CD8-positive, alpha-beta memory T cell (primary cell): ENCODE results near the gene MTM1. TPM values are rescaled to one million over a fixed set of nuclear protein-coding genes. Genes with fewer than 3 reads are reported as not detected.
A peak's percentile ranks its signal among the peaks of the same experiment; 100 is the strongest.

ENCODE experiments used
- CTCF ChIA-PET: fragments of 350-600 bp; sonication (Branson Sonifier 250); formaldehyde crosslinking; loops from one replicate; lab custom pipeline; 2021; ENCODE audit warnings: antibody characterized with exemption; lab: Charles Lee
- POLR2A ChIA-PET: fragments of 350-600 bp; sonication (Branson Sonifier 250); formaldehyde crosslinking; loops from one replicate; lab custom pipeline; 2021; ENCODE audit warnings: antibody characterized with exemption; lab: Charles Lee
- DNase-seq, 5 donors: peaks; one replicate each; pipeline versions ENCODE4 v3.0.0 to v3.0.0-alpha.2; 2020 to 2022; ENCODE audit warnings: mixed read lengths in 1 of 5
- H3K27ac ChIP-seq: one replicate; pipeline ENCODE4 v1.7.0; 2013; ENCODE audit warnings: low read depth, mild to moderate bottlenecking, low read length, moderate library complexity
- H3K27me3 ChIP-seq: 2 replicates; pipeline ENCODE4 v1.7.0; 2013; ENCODE audit warnings: low read length, mild to moderate bottlenecking; ENCODE audit not compliant: insufficient read depth, poor library complexity, severe bottlenecking
- H3K36me3 ChIP-seq: 2 replicates; pipeline ENCODE4 v1.7.0; 2013; ENCODE audit warnings: mild to moderate bottlenecking, low read length, moderate library complexity; ENCODE audit not compliant: insufficient read depth
- H3K4me1 ChIP-seq: 2 replicates; pipeline ENCODE4 v1.7.0; 2013; ENCODE audit warnings: mild to moderate bottlenecking, low read length, moderate library complexity; ENCODE audit not compliant: insufficient read depth
- H3K4me3 ChIP-seq: 2 replicates; pipeline ENCODE4 v1.7.0; 2013; ENCODE audit warnings: mild to moderate bottlenecking, low read length
- H3K9me3 ChIP-seq: 2 replicates; pipeline ENCODE4 v1.7.0; 2013; ENCODE audit warnings: mild to moderate bottlenecking, low read length
- H3K27ac Mint-ChIP-seq, 8 donors: one replicate each; pipeline ENCODE4 v1.8.0; 2020 to 2021; ENCODE audit warnings: mixed read lengths in 8 of 8, mild to moderate bottlenecking in 6 of 8, inconsistent platforms in 3 of 8, moderate library complexity in 3 of 8
- H3K27me3 Mint-ChIP-seq, 2 donors: one replicate each; pipeline ENCODE4 v1.8.0; 2020 to 2021; ENCODE audit warnings: mixed read lengths in 2 of 2, mild to moderate bottlenecking in 1 of 2, moderate library complexity in 1 of 2
- H3K36me3 Mint-ChIP-seq, 3 donors: one replicate each; pipeline ENCODE4 v1.8.0; 2020 to 2021; ENCODE audit warnings: mixed read lengths in 3 of 3, inconsistent platforms in 1 of 3, mild to moderate bottlenecking in 1 of 3
- H3K4me1 Mint-ChIP-seq, 3 donors: one replicate each; pipeline ENCODE4 v1.8.0; 2020 to 2021; ENCODE audit warnings: mixed read lengths in 3 of 3, inconsistent platforms in 1 of 3, mild to moderate bottlenecking in 1 of 3
- H3K4me3 Mint-ChIP-seq, 7 donors: one replicate each; pipeline ENCODE4 v1.8.0; 2020 to 2021; ENCODE audit warnings: mixed read lengths in 7 of 7, mild to moderate bottlenecking in 6 of 7, moderate library complexity in 4 of 7, inconsistent platforms in 2 of 7
- H3K9me3 Mint-ChIP-seq, 5 donors: one replicate each; pipeline ENCODE4 v1.8.0; 2020 to 2022; ENCODE audit warnings: mixed read lengths in 5 of 5, mild to moderate bottlenecking in 3 of 5, moderate library complexity in 2 of 5, inconsistent platforms in 1 of 5
- polyA plus RNA-seq: library from polyadenylated mRNA; unstranded; fragments of 300-500 nt; fragmentation: Illumina TruSeq; gene quantifications from one replicate; pipeline ENCODE4 v1.2.3, GENCODE V29; 2021
- total RNA-seq, 2 experiments: library from RNA; stranded (reverse); gene quantifications; one replicate each; pipeline ENCODE4 v1.2.3, GENCODE V29; 2021

MTM1 gene
- 10 to 100 TPM; 16.6 to 19.5 TPM for total RNA-seq
- 13.6 TPM for polyA plus RNA-seq

DNA sequence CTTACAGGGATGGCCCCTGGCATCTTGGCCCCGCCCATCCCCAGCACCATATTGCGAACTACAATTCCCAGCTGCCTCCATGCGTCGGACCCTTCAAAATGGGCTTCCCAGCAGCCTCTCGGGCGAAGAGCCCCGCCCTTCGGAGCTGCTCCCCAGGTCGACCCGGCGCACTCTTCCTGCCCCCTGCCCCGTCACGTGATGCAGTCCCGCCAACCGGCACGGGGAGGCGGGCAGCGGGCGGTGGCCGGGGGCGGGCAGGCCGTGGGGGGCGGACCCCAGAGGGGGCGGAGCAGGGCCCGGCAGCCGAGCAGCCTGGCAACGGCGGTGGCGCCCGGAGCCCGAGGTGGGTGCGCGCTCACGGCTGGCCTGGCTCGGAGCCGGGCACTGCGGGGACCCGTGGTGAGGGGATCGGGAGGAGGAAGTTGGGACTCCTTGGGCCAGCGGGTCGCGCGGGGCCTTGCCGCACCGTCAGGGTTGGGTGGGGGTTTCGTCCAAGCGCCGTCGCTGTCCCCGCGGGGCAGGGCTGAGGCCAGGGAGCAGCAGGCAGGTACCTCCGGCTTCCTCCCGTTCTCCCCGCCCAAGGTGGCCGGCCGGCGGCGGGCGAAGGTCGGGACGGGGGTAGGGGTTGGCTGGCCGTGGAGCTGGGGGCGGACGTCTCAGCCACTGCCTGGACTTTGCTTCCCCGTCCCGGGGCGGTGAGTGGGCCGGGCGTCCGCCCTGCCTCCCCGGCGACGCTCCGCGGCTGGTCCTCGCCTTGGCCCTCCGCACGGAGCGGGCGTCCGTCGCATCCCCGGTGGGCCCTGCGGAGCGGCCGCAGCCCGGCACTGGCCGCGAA lies at the start of gene MTM1:
Gene MTM1, plus strand, starts transcription at position 302 of the 835 bp plus-strand sequence. CDS start 23,994 bp downstream, outside the sequence.
- DNase-seq, result peak; percentile 81 to 94 (median 90)
- peak within 1 kb of the TSS; percentile 66 for H3K4me3 ChIP-seq
- Mint-ChIP-seq H3K27ac (peak within 1 kb of the TSS; percentile 78 to 93 (median 86)), H3K4me3 (peak within 1 kb of the TSS; percentile 85 to 93 (median 89)), H3K36me3 (peaks cover 0 to 2% (median 0%) of the 10 kb centered on the region in 3 donors), H3K27me3 (peaks cover 0 to 2% of the 10 kb centered on the region in 2 donors), H3K9me3 (peaks cover 0 to 3% (median 0%) of the 10 kb centered on the region in 5 donors), H3K4me1 (peaks cover 41 to 49% (median 42%) of the 10 kb centered on the region in 3 donors)
- POLR2A ChIA-PET, result interaction anchor here (1.0 to 2.2 kb wide), 7 partner anchors 21 to 629 kb away, joined by 3 to 11 read pairs (median 4); partner anchors contain the start of genes EOLA2, MAMLD1 and MTMR1
- H3K27ac ChIP-seq, result peak within 1 kb of the TSS; percentile 69
- H3K27me3 ChIP-seq, result no peaks in the 10 kb centered on the region
- peaks cover 40% of the 10 kb centered on the region for H3K4me1 ChIP-seq
- no peaks in the 10 kb centered on the region for H3K9me3 ChIP-seq
- no peaks in the 10 kb centered on the region for H3K36me3 ChIP-seq
- CTCF ChIA-PET, result interaction anchor here (1.0 to 1.5 kb wide), 4 partner anchors 14 to 23 kb away, joined by 3 read pairs; no protein-coding TSS in a partner anchor

DNA sequence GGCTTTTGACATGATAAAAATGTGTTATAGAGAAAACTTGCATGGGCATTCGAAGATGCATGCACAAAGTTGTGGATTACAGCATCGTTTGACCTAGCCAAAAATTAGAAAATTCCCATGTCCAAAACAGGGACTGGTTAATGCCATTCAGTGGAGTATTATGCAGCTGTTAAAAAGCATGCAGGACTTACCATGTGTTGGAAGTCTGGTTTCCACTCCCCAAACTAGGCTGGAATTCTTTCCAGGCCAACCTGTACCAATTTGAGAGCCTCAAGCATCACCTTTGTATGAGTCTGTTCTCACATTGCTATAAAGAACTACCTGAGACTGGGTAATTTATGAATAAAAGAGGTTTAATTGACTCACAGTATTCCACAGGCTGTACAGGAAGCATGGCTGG lies 45.9 kb upstream of the MTM1 start:
- ChIA-PET POLR2A (no interaction called here), CTCF (no interaction called here)
- Mint-ChIP-seq H3K27ac (no peak overlapping the region), H3K9me3 (no peaks in the 10 kb centered on the region), H3K4me1 (no peaks in the 10 kb centered on the region), H3K36me3 (no peaks in the 10 kb centered on the region), H3K27me3 (peaks cover 0 to 6% of the 10 kb centered on the region in 2 donors), H3K4me3 (no peak overlapping the region)
- Histone ChIP-seq H3K4me1 (no peaks in the 10 kb centered on the region), H3K27me3 (no peaks in the 10 kb centered on the region), H3K36me3 (no peaks in the 10 kb centered on the region), H3K4me3 (no peak overlapping the region), H3K9me3 (no peaks in the 10 kb centered on the region), H3K27ac (no peak overlapping the region)
- DNase-seq, result no peak

DNA sequence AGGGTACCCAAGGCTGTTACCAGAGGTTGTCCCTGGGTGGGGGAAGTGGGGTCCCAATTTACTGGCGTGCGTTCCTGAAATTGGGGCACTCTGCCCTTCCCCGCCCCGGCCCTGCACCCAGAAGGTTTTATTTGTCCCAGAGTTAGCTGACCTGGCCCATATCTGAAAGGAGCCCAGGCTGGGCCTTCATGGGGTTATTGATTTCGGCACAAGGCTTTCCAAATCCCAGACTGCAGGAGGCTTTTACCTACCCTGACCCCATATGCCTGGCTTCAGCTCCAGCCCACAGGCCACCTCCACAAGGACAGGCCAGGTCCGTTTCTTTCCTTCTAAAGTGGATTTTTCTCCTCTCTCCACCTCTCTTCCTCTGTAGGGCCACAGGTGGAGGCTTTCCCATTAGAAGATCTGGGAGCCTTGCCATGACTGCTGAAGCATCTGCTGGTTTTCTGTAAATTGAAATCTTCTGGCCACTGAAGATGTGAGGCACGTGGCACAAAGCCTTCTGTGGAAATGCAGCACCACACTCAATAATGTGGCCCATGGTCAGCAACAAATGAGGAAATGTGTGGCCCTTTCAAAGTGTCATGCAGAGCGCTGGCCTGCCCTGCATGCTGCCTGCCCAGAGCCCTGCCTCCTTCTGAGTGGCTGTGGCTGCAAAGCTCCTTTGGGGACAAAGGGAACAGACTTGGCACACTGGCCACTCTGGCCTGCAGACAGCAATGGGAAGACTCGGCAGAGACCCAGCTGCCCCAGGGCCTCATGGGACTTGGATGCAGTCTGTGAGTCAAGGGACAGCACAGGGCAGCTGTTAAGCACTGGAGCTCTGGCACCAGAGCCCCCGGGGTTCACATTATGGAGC lies 43.1 kb upstream of the MTM1 start:
- no peaks in the 10 kb centered on the region for H3K4me1 Mint-ChIP-seq
- H3K4me1 ChIP-seq, result no peaks in the 10 kb centered on the region
- no peak overlapping the region for H3K27ac ChIP-seq
- H3K9me3 Mint-ChIP-seq, result no peaks in the 10 kb centered on the region
- H3K27me3 ChIP-seq, result no peaks in the 10 kb centered on the region
- H3K36me3 Mint-ChIP-seq, result no peaks in the 10 kb centered on the region
- POLR2A ChIA-PET, result no interaction called here
- H3K4me3 Mint-ChIP-seq, result no peak overlapping the region
- H3K27ac Mint-ChIP-seq, result no peak overlapping the region
- H3K9me3 ChIP-seq, result no peaks in the 10 kb centered on the region
- peaks cover 0 to 6% of the 10 kb centered on the region in 2 donors for H3K27me3 Mint-ChIP-seq
- CTCF ChIA-PET, result no interaction called here
- DNase-seq, result no peak
- no peaks in the 10 kb centered on the region for H3K36me3 ChIP-seq
- no peak overlapping the region for H3K4me3 ChIP-seq

DNA sequence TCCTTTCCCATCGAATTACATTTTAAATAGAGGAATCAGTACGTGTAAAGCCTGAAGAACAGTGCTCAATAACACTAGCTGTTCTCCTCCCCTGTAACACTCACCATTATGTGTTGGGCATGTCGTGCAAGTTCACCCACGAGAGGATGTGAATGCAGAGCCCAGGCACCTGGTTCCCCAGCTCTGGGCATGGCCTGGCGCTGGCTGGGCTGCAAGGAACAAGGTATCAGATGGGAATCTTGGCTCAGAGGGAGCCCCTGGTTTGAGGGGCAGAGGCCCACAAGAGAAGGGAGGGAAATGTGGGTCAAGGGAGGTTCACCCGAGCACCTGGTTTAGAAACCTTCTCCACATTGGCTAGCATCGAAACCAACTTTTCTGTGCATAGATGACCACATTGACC lies 41.7 kb upstream of the MTM1 start:
- CTCF ChIA-PET, result no interaction called here
- Mint-ChIP-seq H3K36me3 (no peaks in the 10 kb centered on the region), H3K4me1 (no peaks in the 10 kb centered on the region), H3K4me3 (no peak overlapping the region), H3K27me3 (peaks cover 0 to 7% of the 10 kb centered on the region in 2 donors), H3K9me3 (no peaks in the 10 kb centered on the region), H3K27ac (no peak overlapping the region)
- Histone ChIP-seq H3K36me3 (no peaks in the 10 kb centered on the region), H3K4me3 (no peak overlapping the region), H3K27ac (no peak overlapping the region), H3K4me1 (no peaks in the 10 kb centered on the region), H3K9me3 (no peaks in the 10 kb centered on the region), H3K27me3 (no peaks in the 10 kb centered on the region)
- no peak for DNase-seq
- POLR2A ChIA-PET, result no interaction called here

DNA sequence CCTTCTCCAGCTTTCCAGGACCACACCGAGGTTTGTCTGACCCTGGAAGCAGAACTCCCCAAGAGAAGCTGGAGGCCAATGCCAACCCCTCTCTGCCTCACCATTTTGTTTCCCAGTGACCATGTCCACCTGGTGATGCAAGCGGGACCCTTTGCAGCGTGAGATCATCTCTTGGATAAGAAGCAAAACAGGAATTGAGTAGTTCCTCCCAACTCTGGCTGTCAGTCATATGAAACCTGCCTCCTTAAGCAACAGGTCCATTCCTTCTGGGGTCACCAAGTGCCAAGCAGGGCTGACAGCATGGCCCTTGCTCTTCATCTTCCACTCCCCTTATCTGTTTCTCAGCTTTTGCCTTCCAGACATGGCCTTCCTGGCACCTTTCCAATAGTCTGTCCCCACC lies 41.3 kb upstream of the MTM1 start:
- ChIA-PET POLR2A (no interaction called here), CTCF (no interaction called here)
- no peaks in the 10 kb centered on the region for H3K9me3 ChIP-seq

DNA sequence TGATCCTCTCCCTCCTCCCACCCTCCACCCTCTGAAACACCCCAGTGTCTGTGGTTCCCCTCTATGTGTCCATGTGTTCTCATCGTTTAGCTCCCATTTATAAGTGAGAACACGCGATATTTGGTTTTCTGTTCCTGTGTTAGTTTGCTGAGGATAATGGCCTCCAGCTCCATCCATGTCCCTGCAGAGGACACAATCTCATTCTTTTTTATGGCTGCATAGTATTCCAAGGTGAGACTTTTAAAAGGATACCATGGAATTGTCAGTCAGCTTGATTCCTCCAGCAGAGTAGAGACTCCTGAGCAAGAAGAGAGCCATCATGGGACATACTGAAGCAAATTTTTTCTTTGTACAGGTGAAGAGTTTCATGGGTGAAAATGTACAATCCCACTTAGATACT lies 38.8 kb upstream of the MTM1 start:
- Mint-ChIP-seq H3K4me3 (no peak overlapping the region), H3K4me1 (no peaks in the 10 kb centered on the region), H3K9me3 (peaks cover 0 to 2% (median 2%) of the 10 kb centered on the region in 5 donors), H3K27me3 (peaks cover 0 to 7% of the 10 kb centered on the region in 2 donors), H3K27ac (no peak overlapping the region), H3K36me3 (no peaks in the 10 kb centered on the region)
- POLR2A ChIA-PET, result no interaction called here
- Histone ChIP-seq H3K4me3 (no peak overlapping the region), H3K27ac (no peak overlapping the region), H3K36me3 (no peaks in the 10 kb centered on the region), H3K4me1 (no peaks in the 10 kb centered on the region), H3K27me3 (no peaks in the 10 kb centered on the region), H3K9me3 (no peaks in the 10 kb centered on the region)
- DNase-seq, result no peak
- CTCF ChIA-PET, result no interaction called here

More for the DNA sequence above, 41.3 kb upstream of the MTM1 start:
- Histone ChIP-seq H3K4me3 (no peak overlapping the region), H3K27ac (no peak overlapping the region), H3K27me3 (no peaks in the 10 kb centered on the region), H3K4me1 (no peaks in the 10 kb centered on the region), H3K36me3 (no peaks in the 10 kb centered on the region)
- no peaks in the 10 kb centered on the region for H3K4me1 Mint-ChIP-seq
- H3K4me3 Mint-ChIP-seq, result no peak overlapping the region
- no peak overlapping the region for H3K27ac Mint-ChIP-seq
- peaks cover 0 to 7% of the 10 kb centered on the region in 2 donors for H3K27me3 Mint-ChIP-seq
- H3K9me3 Mint-ChIP-seq, result no peaks in the 10 kb centered on the region
- no peaks in the 10 kb centered on the region for H3K36me3 Mint-ChIP-seq
- DNase-seq, result no peak

DNA sequence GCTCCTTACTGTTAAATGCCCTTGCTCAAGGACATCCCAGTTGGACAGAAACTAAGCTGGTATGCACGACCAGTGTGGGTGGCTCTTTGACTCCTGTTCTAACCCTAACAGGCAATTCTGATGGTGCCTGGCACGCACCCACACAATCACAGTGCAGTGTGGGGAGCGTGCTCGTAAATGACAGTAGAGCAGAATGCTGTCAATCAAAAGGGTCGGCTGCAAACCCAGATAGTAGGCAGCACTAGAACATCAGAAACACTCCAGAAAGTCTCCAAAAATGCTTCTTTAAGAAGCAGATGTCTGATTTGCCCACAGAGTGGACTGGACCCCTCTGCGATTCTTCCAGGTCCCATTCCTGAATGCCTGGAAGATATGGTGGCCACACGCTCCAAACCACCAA lies 37.6 kb upstream of the MTM1 start:
- no peak overlapping the region for H3K4me3 ChIP-seq
- Mint-ChIP-seq H3K9me3 (peaks cover 0 to 7% (median 2%) of the 10 kb centered on the region in 5 donors), H3K36me3 (peaks cover 0 to 4% (median 0%) of the 10 kb centered on the region in 3 donors), H3K4me1 (no peaks in the 10 kb centered on the region), H3K27ac (no peak overlapping the region), H3K27me3 (peaks cover 0 to 10% of the 10 kb centered on the region in 2 donors), H3K4me3 (no peak overlapping the region)
- POLR2A ChIA-PET, result no interaction called here
- H3K9me3 ChIP-seq, result no peaks in the 10 kb centered on the region
- H3K36me3 ChIP-seq, result no peaks in the 10 kb centered on the region
- H3K4me1 ChIP-seq, result no peaks in the 10 kb centered on the region
- DNase-seq, result no peak
- H3K27me3 ChIP-seq, result no peaks in the 10 kb centered on the region
- no peak overlapping the region for H3K27ac ChIP-seq
- CTCF ChIA-PET, result interaction anchor here (0.6 to 1.0 kb wide), 2 partner anchors 10 to 592 kb away, joined by 3 read pairs; partner anchors contain the start of gene EOLA2
